Lung (tissue), 12 donors: ENCODE measurements around the gene GABRB1. TPM values are rescaled to one million over a fixed set of nuclear protein-coding genes. Genes with fewer than 3 reads are reported as not detected.

ENCODE experiments used
- ATAC-seq: fragments of 200-7000 bp; cut with Tn5 transposase; one replicate; pipeline ENCODE4 v1.9.1; 2020; ENCODE audit warnings: moderate number of reproducible peaks; ENCODE audit not compliant: insufficient read depth, low FRiP score
- DNase-seq, 3 donors: peaks; one replicate each; pipeline ENCODE4 v3.0.0-alpha.2; 2013 to 2017
- H3K27ac ChIP-seq, 2 donors: one replicate each; pipeline ENCODE4 v1.5.1; 2013; ENCODE audit warnings: mild to moderate bottlenecking in 2 of 2, moderate library complexity in 2 of 2, control low read depth in 1 of 2, inconsistent platforms in 1 of 2, low read depth in 1 of 2, low read length in 1 of 2
- H3K27me3 ChIP-seq, 3 donors: one replicate each; pipeline ENCODE4 v1.5.1; 2013; ENCODE audit warnings: low read length in 2 of 3; ENCODE audit not compliant: control insufficient read depth in 3 of 3, insufficient read depth in 3 of 3
- H3K36me3 ChIP-seq, 4 donors: one replicate each; pipeline ENCODE4 v1.5.1; 2013; ENCODE audit warnings: low read length in 4 of 4, mild to moderate bottlenecking in 1 of 4, moderate library complexity in 1 of 4; ENCODE audit not compliant: control insufficient read depth in 4 of 4, insufficient read depth in 4 of 4
- H3K4me1 ChIP-seq, 5 donors: one replicate each; pipeline ENCODE4 v1.5.1; 2013; ENCODE audit warnings: low read length in 5 of 5, mild to moderate bottlenecking in 2 of 5, moderate library complexity in 1 of 5; ENCODE audit not compliant: control insufficient read depth in 5 of 5, insufficient read depth in 5 of 5
- H3K4me3 ChIP-seq: one replicate; pipeline ENCODE4 v1.5.1; 2013; ENCODE audit warnings: mild to moderate bottlenecking, control low read depth, moderate library complexity
- H3K9ac ChIP-seq, 2 donors: one replicate each; pipeline ENCODE4 v1.5.1; 2013; ENCODE audit warnings: low read length in 2 of 2, control low read depth in 1 of 2; ENCODE audit not compliant: insufficient read depth in 1 of 2
- H3K9me3 ChIP-seq, 4 donors: one replicate each; pipeline ENCODE4 v1.5.1; 2013; ENCODE audit warnings: low read length in 3 of 4, mild to moderate bottlenecking in 1 of 4, moderate library complexity in 1 of 4; ENCODE audit not compliant: control insufficient read depth in 4 of 4, insufficient read depth in 3 of 4
- CTCF ChIP-seq: IDR thresholded peaks from 2 replicates; pipeline ENCODE4 v1.5.1; 2012; ENCODE audit warnings: mild to moderate bottlenecking; ENCODE audit errors: control extremely low read depth, extremely low read depth
- WGBS, 2 donors: extraction: QIAGEN DNeasy Blood & Tissue Kit; methylation state at CpG; one replicate each; pipeline ENCODE4 v1.1.7; 2013; 5-methylcytosine and 5-hydroxymethylcytosine counted together
- polyA plus RNA-seq, 2 donors: library from polyadenylated mRNA; stranded (reverse); fragments of 200-250 nt; gene quantifications; one replicate each; pipeline ENCODE4 v1.2.1, GENCODE V29; 2013
- total RNA-seq, 2 donors: library from RNA; depleted of rRNA in 1 of 2; stranded (reverse); fragments of >200 nt in 1 of 2; gene quantifications; one replicate each; pipeline ENCODE4 v1.2.1, GENCODE V29; 2014 to 2021
- donor health status: control.
- donor health status: control.
- donor health status: Bipolar disorder and iron deficiency.
- donor health status: healthy.
- donor health status: DM: yes; HTN: yes; CAD: no.

GABRB1 gene
- total and polyA plus RNA-seq, 4 donors, result 0.34 TPM; not detected in 3

- WGBS, 2 donors, result 50 to 58% methylated on average over 2 of the region's 2 CpGs
- ATAC-seq (no peak), DNase-seq (no peak)
- no peak overlapping the region for H3K27ac ChIP-seq
- no peak overlapping the region for H3K9ac ChIP-seq
- H3K27me3 ChIP-seq, result no peaks in the 10 kb centered on the region
- H3K9me3 ChIP-seq, result no peaks in the 10 kb centered on the region
- TF ChIP-seq CTCF, result no peak
- no peaks in the 10 kb centered on the region for H3K4me1 ChIP-seq
- no peaks in the 10 kb centered on the region for H3K36me3 ChIP-seq
- H3K4me3 ChIP-seq, result no peak overlapping the region
These were observed 396.6 kb downstream of the GABRB1 start for GRCh38 chr4:47427935-47428334.

- no peak for ATAC-seq
- Histone ChIP-seq H3K9me3 (no peaks in the 10 kb centered on the region), H3K27ac (no peak overlapping the region), H3K27me3 (no peaks in the 10 kb centered on the region), H3K9ac (no peak overlapping the region), H3K4me3 (no peak overlapping the region), H3K36me3 (no peaks in the 10 kb centered on the region), H3K4me1 (no peaks in the 10 kb centered on the region)
- no peak for DNase-seq
- WGBS, 2 donors, result 27 to 71% methylated on average over 1 of the region's 1 CpG
- no peak for TF ChIP-seq CTCF
These were observed 401.4 kb downstream of the GABRB1 start for GRCh38 chr4:47432749-47433148.

- DNase-seq (no peak), ATAC-seq (no peak)
- Histone ChIP-seq H3K4me1 (no peaks in the 10 kb centered on the region), H3K36me3 (no peaks in the 10 kb centered on the region), H3K9me3 (no peaks in the 10 kb centered on the region), H3K9ac (no peak overlapping the region), H3K4me3 (no peak overlapping the region), H3K27ac (no peak overlapping the region), H3K27me3 (no peaks in the 10 kb centered on the region)
- no peak for TF ChIP-seq CTCF
These were observed 403.6 kb downstream of the GABRB1 start for GRCh38 chr4:47434931-47435330.

GRCh38 chr4:47442980-47443379 lies 411.6 kb downstream of the GABRB1 start:
- DNase-seq (no peak), ATAC-seq (no peak)
- Histone ChIP-seq H3K36me3 (no peaks in the 10 kb centered on the region), H3K9ac (no peak overlapping the region), H3K9me3 (no peaks in the 10 kb centered on the region), H3K27ac (no peak overlapping the region), H3K4me1 (no peaks in the 10 kb centered on the region), H3K27me3 (no peaks in the 10 kb centered on the region), H3K4me3 (no peak overlapping the region)
- whole genome bisulfite sequencing, 2 donors, result 29 to 64% methylated on average over 5 of the region's 5 CpGs
- no peak for TF ChIP-seq CTCF
